HG03571 (cell line): ENCODE measurements around the gene LRRC10.

Experiments
- ATAC-seq: cut with Tn5 transposase; IDR thresholded peaks from one replicate; pipeline ENCODE4 v1.9.1; 2021; ENCODE audit not compliant: unreplicated experiment

The LRRC10 gene

DNA sequence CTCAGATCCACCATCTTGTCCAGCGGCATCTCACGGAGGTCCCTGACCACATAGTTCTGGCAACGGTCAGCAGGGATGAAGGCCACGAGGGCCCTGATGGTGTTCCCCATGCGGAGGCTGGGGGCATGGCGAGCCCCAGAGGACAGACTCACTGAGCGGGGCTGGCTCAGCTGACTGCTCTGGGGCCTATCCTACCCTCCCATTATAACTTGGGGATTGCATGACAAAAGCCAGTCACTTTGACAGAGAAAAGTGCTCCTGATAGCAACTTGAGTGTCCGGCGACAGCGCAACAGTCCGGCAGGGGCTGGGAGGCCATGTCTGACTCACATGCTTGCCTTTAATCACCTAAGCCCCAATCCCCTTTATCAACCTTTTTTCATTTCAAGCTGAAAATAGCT, at the start of gene LRRC10:
Gene LRRC10, minus strand, starts transcription at position 179 of the 400 bp plus-strand sequence. Its CDS starts 69 bp downstream, at position 110.
- no peak for ATAC-seq

GRCh38 chr12:69660164-69660863, 49.6 kb upstream of the LRRC10 start:
- no peak for ATAC-seq

- no peak for ATAC-seq
Measured at GRCh38 chr12:69658203-69658602, 47.5 kb upstream of the LRRC10 start.

DNA sequence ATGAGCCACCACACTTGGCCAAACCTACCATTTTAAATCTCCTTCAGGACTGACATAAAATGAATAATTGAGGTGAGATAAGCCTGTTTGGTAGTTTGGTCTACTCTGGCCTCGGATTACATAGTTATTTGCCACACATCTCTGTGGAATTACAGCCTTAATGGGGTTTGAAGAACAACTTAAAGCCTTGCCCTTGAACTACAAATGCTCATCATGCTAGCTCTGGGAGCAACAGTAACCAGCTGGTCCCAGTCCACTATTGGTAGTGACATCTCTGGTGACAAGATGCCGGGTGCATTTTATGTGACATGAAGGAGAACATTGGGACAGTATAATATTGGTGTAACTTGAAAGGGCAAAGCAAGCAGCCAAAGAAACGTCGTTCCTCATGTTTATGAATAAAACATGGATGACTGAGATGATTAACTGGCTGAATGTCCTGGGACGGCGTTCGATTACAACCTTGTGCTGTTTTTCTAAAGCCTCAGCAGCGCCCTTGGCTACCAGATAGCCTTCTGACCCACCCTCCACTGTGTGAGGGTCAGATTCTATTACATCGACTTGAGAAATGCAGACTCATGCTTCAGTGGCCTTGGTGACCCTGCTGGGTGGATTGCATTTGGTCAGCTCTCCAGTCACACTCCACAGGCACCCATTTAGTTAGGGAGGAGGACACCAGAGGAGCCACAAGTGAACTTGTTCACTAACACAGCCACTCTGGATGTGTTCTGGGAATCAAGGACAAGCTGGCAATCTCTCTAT, 46.9 kb upstream of the LRRC10 start:
- no peak for ATAC-seq

DNA sequence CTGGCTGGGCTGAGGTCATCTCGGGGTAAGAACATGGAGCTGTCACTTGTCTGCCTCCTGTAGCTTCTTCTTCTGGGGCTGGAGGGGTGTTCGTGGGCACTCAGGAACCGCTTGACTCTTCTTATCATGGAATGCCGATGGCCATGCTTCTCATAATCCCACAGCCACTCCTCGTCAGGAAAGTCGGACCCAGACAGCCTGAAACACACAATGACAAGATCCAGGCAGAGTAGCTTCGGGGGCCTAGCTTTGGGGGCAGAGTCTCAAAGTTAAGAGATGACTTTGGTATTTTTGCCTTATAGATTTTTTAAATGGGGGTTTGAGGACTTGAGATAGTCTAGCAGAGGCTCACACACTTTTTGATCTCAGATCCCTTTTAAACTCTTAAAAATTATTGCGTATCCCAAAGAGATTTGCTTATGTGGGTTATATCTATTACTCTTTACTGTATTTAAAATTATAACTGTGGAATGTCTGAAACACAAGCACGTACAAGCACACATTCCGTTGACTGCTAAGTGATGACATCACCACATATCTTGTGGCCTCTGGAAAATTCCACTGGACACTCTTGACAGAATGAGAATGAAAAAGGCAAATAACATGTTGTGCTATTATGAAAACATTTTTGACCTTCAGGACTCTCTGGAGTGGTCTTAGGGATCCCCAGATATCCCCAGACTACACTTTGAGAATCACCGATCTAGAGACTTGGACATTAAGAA, 45.1 kb upstream of the LRRC10 start:
- ATAC-seq: no peak

DNA sequence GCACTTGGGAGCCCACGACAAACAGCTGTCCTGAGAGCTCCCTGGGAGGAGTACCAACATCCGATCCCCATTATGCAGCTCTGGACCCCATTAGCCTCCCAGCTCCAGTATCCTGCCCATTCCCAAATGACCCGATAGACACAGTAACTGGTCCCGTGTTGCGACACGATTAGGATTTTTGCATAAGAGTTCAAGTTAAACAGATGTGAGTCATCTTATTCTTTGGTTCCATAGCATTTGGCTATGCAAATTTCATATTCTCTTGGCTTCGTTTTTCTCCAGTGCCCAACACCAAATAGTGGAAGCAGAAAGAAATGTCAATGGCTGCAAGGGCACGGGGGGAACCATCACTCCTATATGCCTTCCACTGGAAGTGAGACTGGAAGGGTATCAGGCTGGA, 43.0 kb upstream of the LRRC10 start:
- no peak for ATAC-seq

- no peak for ATAC-seq
Measured at GRCh38 chr12:69651922-69652321, 41.2 kb upstream of the LRRC10 start.

- no peak for ATAC-seq
Measured at GRCh38 chr12:69649529-69649928, 38.8 kb upstream of the LRRC10 start.

GRCh38 chr12:69648476-69648875, 37.8 kb upstream of the LRRC10 start:
- no peak for ATAC-seq

DNA sequence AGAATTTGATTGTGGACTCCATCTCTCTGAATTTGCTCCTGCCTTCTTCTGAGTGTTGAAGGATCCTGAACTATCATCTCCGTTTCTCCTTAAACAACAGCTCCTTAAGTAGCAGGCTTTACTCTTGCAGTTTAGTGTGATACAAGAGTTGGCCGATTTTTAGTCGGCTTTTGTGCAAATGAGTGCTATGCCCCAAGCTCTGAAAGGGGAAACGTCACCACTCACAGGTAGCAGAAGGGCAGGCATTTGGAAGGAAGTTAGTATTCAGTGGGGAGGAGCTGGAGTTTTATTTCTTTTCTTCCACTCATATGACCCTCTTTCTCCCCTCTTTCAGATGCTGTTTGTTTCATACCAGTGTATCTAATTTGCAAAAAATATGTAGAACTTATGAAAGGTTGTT, 36.5 kb upstream of the LRRC10 start:
- ATAC-seq: no peak

DNA sequence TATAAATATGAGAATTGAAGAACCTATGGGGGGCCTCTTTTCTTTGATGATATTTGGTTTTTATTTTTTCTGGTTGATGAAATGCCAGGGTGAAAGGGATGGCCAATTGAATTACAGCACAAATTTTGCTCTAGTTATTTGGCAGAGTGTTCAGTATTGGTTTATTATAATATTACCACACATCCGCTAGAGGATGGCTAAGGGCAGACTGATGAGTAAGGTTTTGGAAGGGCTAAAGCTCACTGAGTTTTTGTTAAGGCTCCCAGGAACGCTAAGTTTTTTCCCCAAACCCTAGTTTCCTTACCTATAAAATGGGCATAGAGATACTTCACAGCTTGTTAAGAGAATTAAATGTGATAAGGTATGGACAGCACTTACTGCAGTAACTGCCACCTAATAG, 34.3 kb upstream of the LRRC10 start:
- no peak for ATAC-seq

DNA sequence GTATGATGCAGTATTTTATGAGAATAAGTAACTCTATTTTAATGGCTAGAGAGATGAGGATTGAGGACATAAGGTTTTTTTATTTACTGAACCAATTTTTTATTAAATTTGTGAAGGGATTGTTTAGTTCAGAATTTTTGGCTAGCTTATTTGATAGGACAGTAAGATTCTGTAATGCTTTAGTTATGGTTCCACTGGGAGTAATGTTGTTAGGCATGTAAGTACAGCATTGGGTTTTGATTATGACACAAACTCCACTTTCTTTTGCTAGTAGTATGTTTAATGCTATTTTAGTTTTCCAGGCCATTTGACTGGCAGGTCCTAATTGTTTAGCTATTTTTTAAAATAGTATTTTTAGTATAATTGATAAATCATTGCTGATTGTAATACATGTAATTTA, 33.8 kb upstream of the LRRC10 start:
- no peak for ATAC-seq

- no peak for ATAC-seq
Measured at GRCh38 chr12:69642531-69642930, 31.8 kb upstream of the LRRC10 start.

DNA sequence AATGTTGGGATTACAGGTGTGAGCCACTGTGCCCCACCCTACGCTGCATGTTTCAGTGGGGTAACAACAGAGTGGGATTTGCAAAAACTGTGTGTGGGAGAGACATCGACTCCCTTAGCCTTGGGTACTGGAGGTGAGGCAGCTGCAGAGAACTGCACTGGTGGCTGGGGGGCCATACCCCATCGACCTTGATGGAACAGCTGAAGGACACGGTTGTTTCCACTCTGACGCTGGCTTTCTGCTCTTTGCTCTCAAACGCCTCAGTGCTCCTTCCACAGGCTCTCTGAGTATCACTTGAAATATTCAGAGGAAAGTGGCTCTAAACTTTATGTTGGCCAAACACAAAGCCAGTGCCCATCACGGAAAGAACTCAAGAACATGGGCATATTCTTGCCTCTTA, 30.8 kb upstream of the LRRC10 start:
- ATAC-seq: no peak

DNA sequence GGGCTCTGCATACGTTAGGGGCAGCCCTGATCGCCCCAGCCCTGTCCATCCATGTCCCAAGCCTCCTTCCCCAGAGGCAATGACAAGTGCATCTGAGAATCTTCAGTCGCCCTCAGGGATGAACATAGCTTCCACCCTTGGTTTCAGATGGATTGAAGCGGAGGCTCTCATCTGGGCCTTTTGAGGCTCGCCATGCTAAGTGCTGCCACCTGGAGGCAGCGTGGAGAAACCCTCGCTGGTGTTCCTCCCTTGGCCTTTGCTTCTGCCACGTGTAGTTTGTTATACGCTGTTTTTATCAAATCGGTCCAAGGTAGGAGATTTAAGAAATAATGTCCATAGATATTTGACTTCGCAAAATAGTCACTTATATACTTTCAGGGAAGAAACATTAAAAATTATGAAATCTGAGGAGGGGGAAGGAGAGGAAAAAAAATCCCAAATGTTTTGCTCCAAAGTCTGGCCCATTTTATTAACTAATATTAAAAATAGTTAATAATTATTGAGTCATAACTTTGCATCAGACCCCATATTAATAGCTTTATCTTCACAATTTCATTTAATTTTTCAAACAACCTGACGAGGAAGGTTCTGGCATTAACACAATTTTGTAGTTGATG, 28.8 kb upstream of the LRRC10 start:
- ATAC-seq: peak; percentile 78

DNA sequence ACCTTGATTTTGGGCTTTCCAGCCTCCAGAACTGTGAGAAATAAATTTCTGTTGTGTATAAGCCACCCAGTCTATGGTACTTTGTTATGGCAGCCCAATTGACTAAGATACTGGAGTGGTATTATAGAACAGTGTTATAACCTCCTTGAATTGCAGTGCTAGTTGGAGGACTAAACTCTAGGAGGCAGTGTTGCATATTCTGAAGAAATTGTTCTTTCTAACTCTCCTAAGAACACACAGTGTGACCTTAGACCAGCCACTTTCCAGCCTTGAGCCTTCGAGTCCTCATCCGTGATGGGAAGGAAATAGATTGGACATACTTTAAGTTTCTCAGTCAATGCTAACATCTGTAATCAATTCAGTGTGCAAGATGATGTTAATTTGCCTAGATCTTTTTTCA, 22.4 kb upstream of the LRRC10 start:
- ATAC-seq: no peak

DNA sequence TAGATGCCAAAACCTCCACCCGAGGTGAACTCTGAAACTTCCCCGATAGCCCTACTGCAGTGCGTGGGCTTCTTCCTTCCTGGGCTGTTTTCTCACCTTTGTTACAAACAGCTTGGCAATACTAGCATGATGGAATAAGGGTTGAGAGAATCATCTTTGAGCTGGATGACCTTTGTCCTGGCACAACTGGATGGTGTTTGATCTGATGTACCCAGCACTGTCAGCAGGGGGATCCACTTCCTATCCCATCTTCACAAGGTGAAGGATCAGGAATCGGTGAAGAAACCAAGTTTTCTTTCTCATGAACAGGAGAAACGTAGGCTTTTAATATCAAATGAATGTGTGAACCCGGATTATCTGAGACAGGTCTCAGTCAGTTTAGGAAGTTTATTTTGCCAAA, 19.5 kb upstream of the LRRC10 start:
- ATAC-seq: no peak

GRCh38 chr12:69627501-69627900, 16.8 kb upstream of the LRRC10 start:
- ATAC-seq: no peak

DNA sequence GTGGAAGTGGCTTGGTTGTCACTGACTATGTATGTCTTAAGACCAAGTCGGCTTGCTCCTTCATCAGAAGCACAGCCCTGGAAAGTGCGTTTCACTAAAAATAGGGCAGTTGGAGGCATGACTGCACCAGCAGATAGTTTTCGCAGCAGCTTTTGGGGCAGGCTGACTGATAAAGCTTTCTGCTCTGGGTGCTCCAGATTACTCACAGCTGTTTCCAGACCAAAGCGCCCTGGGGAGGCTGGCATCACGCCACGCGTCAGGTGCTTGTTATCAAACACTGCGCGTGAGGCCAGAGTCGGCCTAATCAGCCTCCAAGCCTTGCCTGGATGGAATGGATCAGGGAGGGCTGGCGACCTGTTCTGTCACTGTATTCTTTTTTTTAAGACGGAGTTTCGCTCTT, 13.3 kb upstream of the LRRC10 start:
- ATAC-seq: no peak

DNA sequence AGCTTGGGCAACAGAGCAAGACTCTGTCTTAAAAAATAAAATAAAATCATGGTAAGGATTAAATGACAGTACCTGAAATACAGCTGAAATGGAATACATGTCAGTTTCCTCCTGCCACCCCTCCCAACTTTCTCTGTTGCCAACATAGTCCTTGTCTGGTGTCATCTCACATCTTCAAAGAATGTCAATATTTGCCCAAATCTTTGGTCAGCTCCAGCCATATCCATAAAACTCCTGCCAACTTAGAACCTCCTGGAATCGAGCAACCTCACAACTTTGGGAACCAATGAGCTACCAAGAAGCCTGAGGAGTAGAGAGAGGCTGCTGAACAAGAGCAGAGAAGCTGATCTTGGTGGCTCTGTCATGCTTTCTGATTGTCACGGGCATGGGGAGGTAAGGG, 10.8 kb upstream of the LRRC10 start:
- no peak for ATAC-seq

- ATAC-seq: no peak
Measured at GRCh38 chr12:69620921-69621320, 10.2 kb upstream of the LRRC10 start.

DNA sequence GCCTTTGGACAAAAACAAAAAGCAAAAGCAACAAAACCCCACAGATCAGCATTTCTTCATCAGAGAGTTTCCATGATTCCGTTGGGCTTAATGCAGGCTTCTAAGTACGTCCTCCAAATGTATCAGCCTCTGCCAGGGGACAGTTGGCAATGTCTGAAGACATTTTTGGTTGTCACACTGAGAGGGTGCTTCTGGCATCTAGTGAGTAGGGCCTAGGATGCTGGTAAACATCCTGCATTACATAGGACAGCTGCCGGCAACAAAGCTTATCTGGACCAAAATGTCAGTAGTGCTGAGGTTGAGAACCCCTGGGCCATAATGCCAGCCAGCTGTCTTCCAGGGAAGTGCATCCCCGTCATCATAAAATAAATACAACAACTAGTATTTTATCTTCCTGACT, 9.4 kb upstream of the LRRC10 start:
- ATAC-seq: no peak
